AG04450 (cell line): ENCODE data around the gene RD3L. TPM values are rescaled to one million over a fixed set of nuclear protein-coding genes. Genes with fewer than 3 reads are reported as not detected.

Source experiments
- CTCF ChIA-PET: fragments of 300-600, 350-600 bp; formaldehyde crosslinking; extraction: SDS; loops from one replicate; lab custom pipeline; 2022; ENCODE audit warnings: antibody characterized with exemption, inconsistent platforms; lab: Charles Lee
- POLR2A ChIA-PET: fragments of 350-600 bp; formaldehyde crosslinking; extraction: SDS; loops from one replicate; lab custom pipeline; 2021; ENCODE audit warnings: antibody characterized with exemption, inconsistent platforms; lab: Yijun Ruan, JAX
- DNase-seq: peaks from one replicate; pipeline ENCODE4 v3.0.0-alpha.2; 2011; ENCODE audit warnings: low read depth, low spot score
- H3K27ac ChIP-seq: one replicate; pipeline ENCODE4 v1.5.1; 2012; ENCODE audit warnings: low read depth, low read length, control low read depth
- H3K27me3 ChIP-seq: one replicate; pipeline ENCODE4 v1.6.0; 2012; ENCODE audit warnings: low read length; ENCODE audit not compliant: control insufficient read depth, insufficient read depth
- H3K4me3 ChIP-seq: 2 replicates; pipeline ENCODE4 v1.5.1; 2011; ENCODE audit warnings: mild to moderate bottlenecking, low read depth, low read length, control low read depth
- H3K9me3 ChIP-seq: 2 replicates; pipeline ENCODE4 v1.5.1; 2012; ENCODE audit warnings: low read length; ENCODE audit not compliant: control insufficient read depth, insufficient read depth
- CTCF ChIP-seq: IDR thresholded peaks from 2 replicates; pipeline ENCODE4 v1.5.1; 2011; ENCODE audit warnings: low read depth, low read length, control low read depth, inconsistent platforms
- polyA plus RNA-seq: library from polyadenylated mRNA; depleted of rRNA; stranded (reverse); fragments of >200 nt; gene quantifications from 2 replicates; pipeline ENCODE4 v1.2.3, GENCODE V29; 2011

Gene RD3L
- polyA plus RNA-seq, 1 experiment: not detected

GRCh38 chr14:103905842-103906456 is 36.4 kb downstream of the RD3L start:
- peak; percentile 37 for TF ChIP-seq CTCF
- Histone ChIP-seq H3K27me3 (no peaks in the 10 kb centered on the region), H3K9me3 (no peaks in the 10 kb centered on the region), H3K4me3 (no peak overlapping the region), H3K27ac (no peak overlapping the region)
- CTCF ChIA-PET: interaction anchor here (1.0 to 1.2 kb wide), 3 partner anchors 15 to 97 kb away, joined by 4 to 10 read pairs (median 4); no protein-coding TSS in a partner anchor
- no peak for DNase-seq
- POLR2A ChIA-PET: no interaction called here

- Histone ChIP-seq H3K4me3 (no peak overlapping the region), H3K27ac (no peak overlapping the region), H3K27me3 (no peaks in the 10 kb centered on the region), H3K9me3 (no peaks in the 10 kb centered on the region)
- ChIA-PET CTCF (interaction anchor here (0.5 to 1.9 kb wide), 7 partner anchors 12 to 96 kb away, joined by 3 to 10 read pairs (median 7); a partner anchor contains a TSS), POLR2A (no interaction called here)
- no peak for DNase-seq
- TF ChIP-seq CTCF: no peak
These were observed 37.7 kb downstream of the RD3L start for GRCh38 chr14:103904493-103905107.

- CTCF ChIA-PET: interaction anchor here (0.7 to 2.6 kb wide), 9 partner anchors 9 to 279 kb away, joined by 3 to 20 read pairs (median 4); a partner anchor contains a TSS
- peaks cover 4% of the 10 kb centered on the region for H3K27me3 ChIP-seq
- POLR2A ChIA-PET: no interaction called here
- no peak overlapping the region for H3K4me3 ChIP-seq
- DNase-seq: no peak
- peaks cover 7% of the 10 kb centered on the region for H3K9me3 ChIP-seq
- no peak overlapping the region for H3K27ac ChIP-seq
- no peak for TF ChIP-seq CTCF
These were observed 42.5 kb downstream of the RD3L start for GRCh38 chr14:103899833-103900232.

- ChIA-PET CTCF (interaction anchor here (1.1 to 2.6 kb wide), 3 partner anchors 18 to 91 kb away, joined by 3 to 20 read pairs (median 9); no protein-coding TSS in a partner anchor), POLR2A (no interaction called here)
- TF ChIP-seq CTCF: no peak
These were observed 43.0 kb downstream of the RD3L start for GRCh38 chr14:103899316-103899715.

GRCh38 chr14:103898711-103899110 is 43.6 kb downstream of the RD3L start:
- ChIA-PET POLR2A (no interaction called here), CTCF (interaction anchor here (2.3 to 2.6 kb wide), 2 partner anchors 19 to 57 kb away, joined by 9 to 20 read pairs; no protein-coding TSS in a partner anchor)
- H3K27me3 ChIP-seq: peaks cover 4% of the 10 kb centered on the region
- H3K9me3 ChIP-seq: peaks cover 7% of the 10 kb centered on the region
- no peak for TF ChIP-seq CTCF
- no peak for DNase-seq
- no peak overlapping the region for H3K27ac ChIP-seq
- H3K4me3 ChIP-seq: no peak overlapping the region

More at GRCh38 chr14:103899316-103899715, 43.0 kb downstream of the RD3L start:
- H3K27ac ChIP-seq: no peak overlapping the region
- H3K4me3 ChIP-seq: no peak overlapping the region
- peaks cover 7% of the 10 kb centered on the region for H3K9me3 ChIP-seq
- H3K27me3 ChIP-seq: peaks cover 4% of the 10 kb centered on the region
- no peak for DNase-seq
